Dermis microvascular lymphatic vessel endothelial cell (primary cell): ENCODE measurements around the gene NFKBIB. TPM values are rescaled to one million over a fixed set of nuclear protein-coding genes. Genes with fewer than 3 reads are reported as not detected.

Experiments
- DNase-seq, 2 donors: peaks; one replicate each; pipeline versions ENCODE4 v3.0.0 to v3.0.0-alpha.2; 2010; ENCODE audit warnings: low read depth in 2 of 2
- total RNA-seq: library from RNA; depleted of rRNA; stranded (reverse); fragments of >200 nt; gene quantifications from 2 replicates; pipeline ENCODE4 v1.2.1, GENCODE V29; 2014

The NFKBIB gene
- total RNA-seq, 1 donor from 2014 or later, result 8.0 TPM

GRCh38 chr19:38904581-38905539, 5.1 kb downstream of the NFKBIB start:
- no peak for DNase-seq

- DNase-seq, result no peak
Observed at GRCh38 chr19:38905620-38906019, 5.9 kb downstream of the NFKBIB start.

- no peak for DNase-seq
Observed at GRCh38 chr19:38907227-38907626, 7.5 kb downstream of the NFKBIB start.

- no peak for DNase-seq
Observed at GRCh38 chr19:38907670-38908069, 7.9 kb downstream of the NFKBIB start.

GRCh38 chr19:38908911-38909310, 9.1 kb downstream of the NFKBIB start:
- DNase-seq, result no peak

GRCh38 chr19:38910488-38910887, 10.7 kb downstream of the NFKBIB start:
- no peak for DNase-seq

GRCh38 chr19:38911388-38912001, 11.7 kb downstream of the NFKBIB start:
- no peak for DNase-seq

GRCh38 chr19:38912600-38913514, 13.1 kb downstream of the NFKBIB start:
- no peak for DNase-seq

- no peak for DNase-seq
Observed at GRCh38 chr19:38913958-38914357, 14.2 kb downstream of the NFKBIB start.

GRCh38 chr19:38915329-38916321, 15.9 kb downstream of the NFKBIB start:
- no peak for DNase-seq

- DNase-seq, result no peak
Observed at GRCh38 chr19:38917516-38917915, 17.7 kb downstream of the NFKBIB start.

GRCh38 chr19:38917921-38918491, 18.2 kb downstream of the NFKBIB start:
- no peak for DNase-seq

- no peak for DNase-seq
Observed at GRCh38 chr19:38918526-38918925, 18.8 kb downstream of the NFKBIB start.

GRCh38 chr19:38919837-38920601, 20.2 kb downstream of the NFKBIB start:
- no peak for DNase-seq

- DNase-seq, result no peak
Observed at GRCh38 chr19:38920602-38921419, 21.0 kb downstream of the NFKBIB start.

GRCh38 chr19:38921420-38922274, 21.9 kb downstream of the NFKBIB start:
- DNase-seq, result no peak

GRCh38 chr19:38922482-38922881, 22.7 kb downstream of the NFKBIB start:
- DNase-seq, result no peak

- no peak for DNase-seq
Observed at GRCh38 chr19:38924388-38924787, 24.6 kb downstream of the NFKBIB start.
